NB4 (cell line): ENCODE data around the gene TMCC3.

Source experiments
- CTCF ChIP-seq: IDR thresholded peaks from one replicate; pipeline ENCODE4 v1.5.1; 2012; ENCODE audit warnings: low read depth, low read length
- MAX ChIP-seq: IDR thresholded peaks from 2 replicates; pipeline ENCODE4 v1.6.1; 2011; ENCODE audit warnings: low read depth, low read length
- MYC ChIP-seq: IDR thresholded peaks from 2 replicates; pipeline ENCODE4 v1.6.1; 2011; ENCODE audit warnings: low read depth, low read length
- POLR2A ChIP-seq: IDR thresholded peaks from 2 replicates; pipeline ENCODE4 v1.6.1; 2011; ENCODE audit warnings: mild to moderate bottlenecking; ENCODE audit not compliant: insufficient read length; ENCODE audit errors: extremely low read depth

- TF ChIP-seq CTCF (no peak), POLR2A (no peak), MYC (no peak), MAX (no peak)
Observed at GRCh38 chr12:94684416-94685142, 34.2 kb upstream of the TMCC3 start.
